Smooth muscle cell (in vitro differentiated cells): ENCODE measurements around the gene FAM13B. TPM values are rescaled to one million over a fixed set of nuclear protein-coding genes. Genes with fewer than 3 reads are reported as not detected.
A peak's percentile ranks its signal among the peaks of the same experiment; 100 is the strongest.
"Not testable (repeated sequence)": the region's sequence is repeated elsewhere in the genome, so short reads cannot be mapped to it uniquely, and the experiment has no call there.

Source experiments
- DNase-seq: peaks from one replicate; lab custom pipeline; 2025; ENCODE audit not compliant: unreplicated experiment; lab: John Stamatoyannopoulos, UW
- H2AFZ ChIP-seq: fragments of 200-600 bp; sonication (generic); 2 replicates; pipeline ENCODE4 v1.6.0; 2016; ENCODE audit warnings: antibody characterized with exemption, low read depth, mild to moderate bottlenecking
- H3F3A ChIP-seq: fragments of 200-600 bp; sonication (generic); 2 replicates; pipeline ENCODE4 v1.6.0; 2017; ENCODE audit warnings: antibody characterized with exemption, low read depth
- H3K27ac ChIP-seq: fragments of 200-600 bp; sonication (generic); 2 replicates; pipeline ENCODE4 v1.5.1; 2016; ENCODE audit warnings: low read depth, mild to moderate bottlenecking
- H3K27me3 ChIP-seq: fragments of 200-600 bp; sonication (generic); 2 replicates; pipeline ENCODE4 v1.6.1; 2016; ENCODE audit warnings: low read depth, mild to moderate bottlenecking
- H3K36me3 ChIP-seq: fragments of 200-600 bp; sonication (generic); 2 replicates; pipeline ENCODE4 v1.5.1; 2016; ENCODE audit warnings: low read depth
- H3K4me1 ChIP-seq: fragments of 200-600 bp; sonication (generic); 2 replicates; pipeline ENCODE4 v1.5.1; 2016; ENCODE audit warnings: low read depth
- H3K4me2 ChIP-seq: fragments of 200-600 bp; sonication (generic); 2 replicates; pipeline ENCODE4 v1.6.0; 2016; ENCODE audit warnings: mild to moderate bottlenecking
- H3K4me3 ChIP-seq: fragments of 200-600 bp; sonication (generic); 2 replicates; pipeline ENCODE4 v1.5.1; 2016; ENCODE audit warnings: mild to moderate bottlenecking
- H3K79me2 ChIP-seq: fragments of 200-600 bp; sonication (generic); 2 replicates; pipeline ENCODE4 v1.6.0; 2016; ENCODE audit warnings: low read depth, mild to moderate bottlenecking
- H3K9ac ChIP-seq: fragments of 200-600 bp; sonication (generic); 2 replicates; pipeline ENCODE4 v1.6.0; 2016; ENCODE audit warnings: low read depth
- H3K9me3 ChIP-seq: fragments of 200-600 bp; sonication (generic); replicated peaks from 2 replicates; pipeline ENCODE4 v1.5.1; 2016; ENCODE audit warnings: low read depth
- H4K20me1 ChIP-seq: fragments of 200-600 bp; sonication (generic); 2 replicates; pipeline ENCODE4 v1.6.0; 2016; ENCODE audit warnings: low read depth
- CTCF ChIP-seq: fragments of 200-600 bp; sonication (generic); IDR thresholded peaks from 2 replicates; pipeline ENCODE4 v1.5.1; 2017; ENCODE audit warnings: borderline replicate concordance, mild to moderate bottlenecking, antibody characterized with exemption; ENCODE audit not compliant: insufficient read depth, poor library complexity, severe bottlenecking
- WGBS: methylation state at CpG from one replicate; pipeline ENCODE4 v1.1.7; 2016; ENCODE audit warnings: low lambda C conversion rate; 5-methylcytosine and 5-hydroxymethylcytosine counted together
- polyA plus RNA-seq: library from polyadenylated mRNA; unstranded; fragments of >200 nt; fragmentation: Nextera tagmentation; extraction: Ambion mirVana; gene quantifications from 2 replicates; pipeline ENCODE4 v1.2.1, GENCODE V29; 2016
- total RNA-seq: library from RNA; depleted of rRNA; stranded (reverse); fragments of >200 nt; gene quantifications from 2 replicates; pipeline ENCODE4 v1.2.3, GENCODE V29; 2014

The FAM13B gene
- total and polyA plus RNA-seq, 2 experiments from 2014 or later = 3.8 to 15.1 TPM

GRCh38 chr5:138077064-138077696 is 44.3 kb upstream of the FAM13B start:
- H3K4me3 ChIP-seq = no peak overlapping the region
- H3K9ac ChIP-seq = no peak overlapping the region
- H2AFZ ChIP-seq = peak overlapping the region; percentile 68
- H3K36me3 ChIP-seq = no peaks in the 10 kb centered on the region
- TF ChIP-seq CTCF = peak; percentile 84
- no peak overlapping the region for H3K4me2 ChIP-seq
- WGBS = 35% methylated on average over 5 of the region's 5 CpGs
- H3K27ac ChIP-seq = no peak overlapping the region
- H3F3A ChIP-seq = no peaks in the 10 kb centered on the region
- H3K79me2 ChIP-seq = no peaks in the 10 kb centered on the region
- no peaks in the 10 kb centered on the region for H3K9me3 ChIP-seq
- peaks cover 11% of the 10 kb centered on the region for H3K4me1 ChIP-seq
- no peaks in the 10 kb centered on the region for H4K20me1 ChIP-seq
- DNase-seq = no peak
- H3K27me3 ChIP-seq = no peaks in the 10 kb centered on the region

GRCh38 chr5:138070026-138070425 is 37.1 kb upstream of the FAM13B start:
- DNase-seq, H3F3A ChIP-seq, H3K9ac ChIP-seq, H3K4me3 ChIP-seq, H3K4me1 ChIP-seq, H2AFZ ChIP-seq, H3K9me3 ChIP-seq, H3K36me3 ChIP-seq, H4K20me1 ChIP-seq, H3K79me2 ChIP-seq, H3K27ac ChIP-seq, H3K4me2 ChIP-seq, H3K27me3 ChIP-seq: not testable (repeated sequence)
- WGBS = 92% methylated on average over 12 of the region's 32 CpGs

- peak; percentile 31 for DNase-seq
- 37% methylated on average over 6 of the region's 6 CpGs for WGBS
- Histone ChIP-seq H4K20me1 (no peaks in the 10 kb centered on the region), H3K9me3 (no peaks in the 10 kb centered on the region), H3K4me1 (no peaks in the 10 kb centered on the region), H3K4me3 (no peak overlapping the region), H3K4me2 (no peak overlapping the region), H2AFZ (no peak overlapping the region), H3K36me3 (no peaks in the 10 kb centered on the region), H3K27ac (no peak overlapping the region), H3K79me2 (no peaks in the 10 kb centered on the region), H3K9ac (no peak overlapping the region), H3K27me3 (no peaks in the 10 kb centered on the region), H3F3A (no peaks in the 10 kb centered on the region)
- peak; percentile 69 for TF ChIP-seq CTCF
These were observed 36.1 kb upstream of the FAM13B start for GRCh38 chr5:138068742-138069600.

GRCh38 chr5:138067945-138068344 is 35.1 kb upstream of the FAM13B start:
- 92% methylated on average over 8 of the region's 8 CpGs for WGBS
- no peak overlapping the region for H3K9ac ChIP-seq
- H3K27ac ChIP-seq = no peak overlapping the region
- H3K4me2 ChIP-seq = no peak overlapping the region
- H3K79me2 ChIP-seq = no peaks in the 10 kb centered on the region
- no peaks in the 10 kb centered on the region for H4K20me1 ChIP-seq
- no peaks in the 10 kb centered on the region for H3K4me1 ChIP-seq
- H3K9me3 ChIP-seq = no peaks in the 10 kb centered on the region
- H3K4me3 ChIP-seq = no peak overlapping the region
- H3F3A ChIP-seq = no peaks in the 10 kb centered on the region
- DNase-seq = no peak
- no peak overlapping the region for H2AFZ ChIP-seq
- TF ChIP-seq CTCF = no peak
- H3K36me3 ChIP-seq = no peaks in the 10 kb centered on the region
- H3K27me3 ChIP-seq = no peaks in the 10 kb centered on the region
